Measurements from ENCODE around the gene LRGUK.
A peak's percentile ranks its signal among the peaks of the same experiment; 100 is the strongest.
"Not testable (repeated sequence)": the region's sequence is repeated elsewhere in the genome, so short reads cannot be mapped to it uniquely, and the experiment has no call there.

Gene LRGUK, protein sequence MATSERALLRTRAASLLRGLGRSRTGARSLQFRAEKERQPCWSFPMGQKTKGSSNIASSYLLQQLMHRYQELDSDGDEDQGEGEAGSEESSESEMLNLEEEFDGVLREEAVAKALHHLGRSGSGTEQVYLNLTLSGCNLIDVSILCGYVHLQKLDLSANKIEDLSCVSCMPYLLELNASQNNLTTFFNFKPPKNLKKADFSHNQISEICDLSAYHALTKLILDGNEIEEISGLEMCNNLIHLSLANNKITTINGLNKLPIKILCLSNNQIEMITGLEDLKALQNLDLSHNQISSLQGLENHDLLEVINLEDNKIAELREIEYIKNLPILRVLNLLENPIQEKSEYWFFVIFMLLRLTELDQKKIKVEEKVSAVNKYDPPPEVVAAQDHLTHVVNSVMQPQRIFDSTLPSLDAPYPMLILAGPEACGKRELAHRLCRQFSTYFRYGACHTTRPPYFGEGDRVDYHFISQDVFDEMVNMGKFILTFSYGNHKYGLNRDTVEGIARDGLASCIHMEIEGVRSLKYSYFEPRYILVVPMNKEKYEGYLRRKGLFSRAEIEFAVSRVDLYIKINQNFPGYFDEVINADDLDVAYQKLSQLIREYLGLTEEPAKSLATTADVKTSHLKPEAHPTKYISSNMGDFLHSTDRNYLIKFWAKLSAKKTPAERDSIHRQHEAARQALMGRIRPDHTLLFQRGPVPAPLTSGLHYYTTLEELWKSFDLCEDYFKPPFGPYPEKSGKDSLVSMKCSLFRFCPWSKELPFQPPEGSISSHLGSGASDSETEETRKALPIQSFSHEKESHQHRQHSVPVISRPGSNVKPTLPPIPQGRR

DNA sequence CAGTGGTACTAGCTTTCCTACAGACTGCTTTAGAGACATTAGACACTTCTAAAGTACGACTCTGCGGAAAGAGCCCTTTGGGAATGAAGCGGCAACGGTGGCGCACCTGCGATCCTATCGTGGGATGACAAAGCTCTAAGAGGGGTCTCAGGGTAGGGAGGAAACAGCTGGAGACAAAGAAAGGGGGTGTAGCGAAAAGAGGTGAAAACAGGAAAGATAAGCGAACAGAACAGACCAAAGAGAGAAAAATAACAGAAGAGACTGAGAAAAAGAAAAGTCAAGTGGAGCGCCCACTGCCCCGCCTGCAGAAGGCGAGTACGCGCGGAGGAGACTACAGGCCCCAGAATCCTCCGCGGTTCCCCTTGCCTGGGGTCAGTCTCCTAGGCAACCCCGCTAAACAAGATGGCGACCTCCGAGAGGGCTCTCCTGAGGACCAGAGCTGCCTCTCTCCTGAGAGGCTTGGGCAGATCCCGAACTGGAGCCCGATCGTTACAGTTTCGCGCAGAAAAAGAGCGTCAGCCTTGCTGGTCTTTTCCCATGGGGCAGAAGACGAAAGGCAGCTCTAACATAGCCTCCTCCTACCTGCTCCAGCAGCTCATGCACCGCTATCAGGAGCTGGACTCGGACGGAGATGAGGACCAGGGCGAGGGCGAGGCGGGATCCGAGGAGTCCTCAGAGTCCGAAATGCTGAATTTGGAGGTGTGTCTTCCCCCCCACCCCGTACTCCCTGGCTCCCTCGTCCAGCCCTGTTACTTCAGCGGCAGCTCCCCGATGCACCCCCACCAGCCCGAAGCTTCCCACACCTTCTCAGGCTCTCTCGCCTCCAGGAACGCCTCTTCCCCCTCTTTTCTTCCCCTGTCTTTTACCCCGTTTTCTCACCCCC is at the start of gene LRGUK:
TSS of gene LRGUK (plus strand) at position 375 of the 883 bp plus-strand sequence. CDS start at position 403, 28 bp downstream.
- DNase-seq, result peak; percentile 68 to 80

DNA sequence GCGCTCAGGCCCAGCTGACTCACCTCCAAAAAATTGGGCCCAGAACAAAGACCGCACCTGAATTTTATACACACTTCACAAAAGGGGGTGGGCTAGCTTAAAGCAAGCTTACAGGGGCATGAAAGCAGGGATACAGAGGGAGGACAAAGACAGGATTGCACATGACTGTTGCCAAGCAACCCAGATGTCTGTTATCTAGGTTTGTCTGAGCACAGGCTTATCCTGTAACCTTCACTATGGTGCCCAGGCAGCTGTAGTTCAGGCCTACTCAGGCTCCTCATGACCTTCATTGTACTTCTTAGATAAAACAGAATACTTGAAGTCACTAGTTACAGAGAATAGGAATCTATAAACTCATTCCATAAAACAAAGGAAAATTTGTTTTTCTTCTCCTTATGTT is 49.6 kb upstream of the LRGUK start:
- DNase-seq, result not testable (repeated sequence)

DNA sequence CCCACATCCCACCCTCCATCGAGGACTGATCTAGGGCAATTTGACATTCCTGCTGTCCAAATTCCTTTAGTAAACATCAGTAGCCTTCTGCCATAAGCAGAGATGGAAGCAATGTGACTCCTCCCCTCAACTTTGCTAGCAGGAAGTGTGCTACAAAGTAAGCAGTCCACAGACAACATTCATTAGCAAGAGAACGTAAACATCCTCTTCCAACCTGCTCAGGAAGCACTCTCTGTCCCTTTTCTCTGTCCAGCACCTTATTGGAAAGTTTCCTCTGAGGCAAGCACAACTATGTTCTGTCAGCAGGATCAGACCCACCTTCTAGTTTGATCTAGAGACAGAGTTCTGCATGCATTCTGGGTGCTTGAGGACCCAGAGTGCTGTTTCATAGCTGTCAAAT is 48.1 kb upstream of the LRGUK start:
- DNase-seq, result no peak

DNA sequence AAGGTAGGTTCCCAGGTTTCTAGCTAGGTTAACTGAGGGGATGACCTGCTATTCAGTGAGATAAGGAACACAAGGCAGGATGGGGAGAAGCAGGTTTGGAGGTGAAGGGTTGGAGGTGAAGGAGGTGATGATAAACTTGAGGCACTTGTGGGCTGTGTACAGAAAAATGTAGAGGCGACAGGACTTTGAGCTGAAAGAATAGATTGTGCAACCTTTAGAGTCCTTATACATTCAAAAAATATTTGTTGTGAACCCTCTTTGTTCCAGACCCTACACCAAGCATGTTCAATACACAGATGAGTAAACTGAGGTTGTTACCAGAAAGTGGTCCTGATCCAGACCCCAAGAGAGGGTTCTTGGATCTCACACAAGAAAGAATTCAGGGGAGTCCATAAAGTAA is 45.4 kb upstream of the LRGUK start:
- no peak for DNase-seq

DNA sequence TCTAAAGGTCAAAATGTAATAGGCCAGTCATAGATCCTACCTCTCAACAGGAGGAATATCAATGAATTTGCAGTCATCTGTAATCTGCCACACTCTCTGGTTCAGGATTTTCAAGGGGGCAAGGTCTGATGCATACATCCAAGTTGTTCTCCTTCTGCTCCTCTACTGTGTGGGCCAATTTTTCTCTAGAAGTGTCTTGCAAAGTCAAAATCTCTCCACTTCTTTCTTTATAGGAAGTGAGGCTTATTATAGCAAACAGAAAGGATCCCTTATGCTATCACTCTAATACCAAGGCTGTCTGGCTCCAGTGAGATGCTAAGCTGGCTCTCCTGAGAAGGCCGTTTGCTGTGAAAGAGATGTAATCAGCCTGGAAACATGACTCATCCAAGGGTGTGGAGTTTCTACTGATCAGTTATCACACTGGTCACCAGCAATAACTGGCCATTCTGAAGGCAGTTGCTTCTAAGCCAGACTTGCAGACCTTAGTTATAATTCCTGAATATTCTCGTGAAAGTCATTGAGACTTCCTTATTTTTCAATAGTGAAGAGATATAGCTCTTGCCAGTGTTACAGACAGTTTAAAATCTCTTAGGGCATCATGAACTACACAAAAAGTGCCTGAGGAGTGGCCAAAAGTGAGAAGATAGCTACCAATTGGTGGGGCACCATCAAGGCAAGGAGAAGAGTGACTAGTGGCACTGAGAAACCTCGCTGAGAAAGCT is 43.2 kb upstream of the LRGUK start:
- peak; percentile 15 to 30 for DNase-seq

DNA sequence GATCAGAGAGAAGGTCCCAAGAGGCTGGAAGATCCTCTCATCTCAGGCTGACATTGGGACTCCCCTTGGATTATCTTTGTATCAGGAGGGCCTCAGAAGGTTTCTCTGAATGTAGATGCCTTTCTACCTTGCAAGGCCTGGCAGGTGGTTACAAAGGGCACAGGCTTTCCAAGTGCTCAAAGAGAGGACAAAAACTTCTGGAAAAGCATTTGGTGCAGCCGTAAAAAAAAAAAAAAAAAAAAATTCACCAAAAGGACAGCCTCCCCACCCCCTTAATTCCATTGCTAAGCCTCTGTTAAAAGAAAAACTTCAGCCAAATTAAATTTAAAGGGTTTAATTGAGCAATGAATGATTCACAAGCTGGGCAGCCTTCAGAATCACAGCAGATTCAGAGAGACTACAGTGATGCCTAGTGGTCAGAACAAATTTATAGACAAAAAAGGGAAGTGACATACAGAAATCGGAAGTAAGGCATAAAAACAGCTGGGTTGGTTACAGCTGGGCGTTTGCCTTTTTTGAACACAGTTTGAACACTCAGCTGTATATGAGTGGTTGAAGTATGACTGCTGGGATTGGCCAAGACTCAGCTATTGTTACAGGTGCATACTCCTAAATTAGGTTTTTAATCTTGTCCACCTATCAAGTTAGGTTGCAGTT is 42.5 kb upstream of the LRGUK start:
- peak; percentile 72 for DNase-seq

DNA sequence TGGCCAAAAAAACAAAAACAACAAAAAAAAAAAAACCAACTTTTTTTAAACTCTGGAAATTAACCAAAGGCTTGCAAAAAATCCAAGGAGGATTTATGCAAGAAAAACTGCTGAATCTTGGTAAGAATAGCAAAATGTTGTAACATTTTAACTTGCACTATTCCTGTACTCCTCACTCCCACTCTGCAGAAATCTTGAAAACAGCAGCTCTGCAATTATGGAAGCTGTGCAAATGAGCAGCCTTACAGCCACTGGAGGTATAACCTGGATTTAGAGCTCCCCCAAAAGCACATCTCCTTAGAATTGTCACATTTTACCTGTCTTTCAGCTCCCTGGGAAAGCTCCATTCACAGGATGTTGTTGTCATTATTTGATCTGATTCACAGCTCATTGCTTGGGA is 41.8 kb upstream of the LRGUK start:
- peak in 1 of 2 donors; percentile 11 for DNase-seq

DNA sequence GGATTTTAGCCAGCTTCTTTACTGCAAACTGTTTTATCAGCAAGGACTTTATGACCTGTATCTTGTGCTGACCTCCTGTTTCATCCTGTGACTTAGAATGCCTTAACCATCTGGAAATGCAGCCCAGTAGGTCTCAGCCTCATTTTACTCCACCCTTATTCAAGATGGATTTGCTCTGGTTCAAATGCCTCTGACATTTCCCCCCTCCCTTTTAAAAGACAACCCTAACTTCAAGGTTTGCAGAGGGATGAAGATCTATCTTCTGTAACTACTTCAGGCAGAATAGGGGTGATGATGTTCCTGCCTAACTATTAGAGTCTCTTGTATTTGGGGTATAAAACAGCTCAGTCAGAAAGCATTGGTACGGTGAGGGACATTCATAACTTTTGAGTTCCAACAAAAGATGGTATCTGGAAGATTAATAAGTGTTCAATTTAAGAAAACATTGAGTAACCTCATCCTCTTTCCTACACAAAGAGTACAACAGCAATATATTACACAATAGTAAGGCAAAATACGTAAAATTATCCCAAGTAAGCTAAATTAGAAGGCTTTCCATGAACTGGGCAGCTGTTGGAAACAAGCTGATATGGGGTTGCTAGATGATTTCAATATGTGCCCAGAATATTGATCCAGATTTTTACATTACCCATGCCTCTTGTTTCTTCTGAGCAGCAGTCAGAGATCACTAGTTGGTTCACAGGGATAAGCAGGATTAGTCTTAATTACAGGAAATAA is 40.0 kb upstream of the LRGUK start:
- no peak for DNase-seq

DNA sequence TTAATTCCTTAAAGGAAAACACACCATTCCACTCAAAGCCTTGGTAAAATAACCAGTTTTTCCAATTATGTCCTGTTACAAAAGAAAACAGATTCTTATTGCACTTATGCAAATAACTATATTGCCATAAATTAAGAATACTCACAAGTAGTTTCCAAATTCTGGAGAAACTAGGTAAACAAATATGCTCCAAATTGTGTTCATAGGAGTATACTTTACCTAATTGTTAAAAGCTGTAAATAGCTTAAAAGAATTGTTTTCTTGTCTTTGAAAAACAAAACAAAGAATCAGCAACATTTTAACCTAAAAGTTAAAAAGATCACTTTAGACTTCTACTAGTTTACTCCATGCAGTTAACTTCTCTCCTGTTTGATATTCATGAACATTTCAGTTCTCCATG is 38.9 kb upstream of the LRGUK start:
- no peak for DNase-seq

DNA sequence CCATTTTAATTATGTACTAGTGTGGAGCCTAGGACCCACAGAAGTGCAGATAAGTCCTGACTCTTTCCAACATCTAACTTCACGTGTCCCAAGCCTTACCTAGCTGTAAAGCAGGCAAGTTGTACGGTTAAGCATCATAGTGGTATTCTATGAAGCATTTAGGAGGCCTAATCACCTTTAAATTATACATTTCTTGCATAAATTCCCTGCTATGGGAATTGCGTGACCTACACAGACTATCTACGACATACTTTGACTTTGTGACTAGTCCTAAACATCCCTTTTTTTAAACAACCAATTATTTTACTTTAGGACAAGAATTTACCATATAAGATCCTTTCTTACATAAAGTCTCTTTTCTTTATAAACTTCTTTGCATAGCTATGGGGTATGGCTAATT is 37.7 kb upstream of the LRGUK start:
- no peak for DNase-seq

DNA sequence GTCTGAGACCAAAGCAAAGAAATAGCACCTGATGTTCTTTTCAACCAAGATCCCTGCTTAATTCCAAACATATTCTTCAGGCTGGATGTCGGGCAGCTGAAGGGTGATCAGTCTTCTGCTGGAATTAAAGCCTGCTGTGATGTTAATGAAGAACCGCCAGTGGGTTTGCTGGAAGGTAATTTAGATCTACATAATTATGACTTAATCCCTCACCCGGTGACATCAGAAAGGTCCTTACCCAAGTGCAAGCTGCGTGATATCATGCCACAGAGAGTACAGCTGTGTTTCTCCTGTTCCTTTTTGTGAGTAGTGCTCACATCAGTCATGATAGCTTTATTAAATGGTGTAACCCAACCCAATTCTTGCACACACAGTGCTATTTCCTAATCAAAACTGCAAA is 29.1 kb upstream of the LRGUK start:
- peak in 1 of 2 donors; percentile 28 for DNase-seq

DNA sequence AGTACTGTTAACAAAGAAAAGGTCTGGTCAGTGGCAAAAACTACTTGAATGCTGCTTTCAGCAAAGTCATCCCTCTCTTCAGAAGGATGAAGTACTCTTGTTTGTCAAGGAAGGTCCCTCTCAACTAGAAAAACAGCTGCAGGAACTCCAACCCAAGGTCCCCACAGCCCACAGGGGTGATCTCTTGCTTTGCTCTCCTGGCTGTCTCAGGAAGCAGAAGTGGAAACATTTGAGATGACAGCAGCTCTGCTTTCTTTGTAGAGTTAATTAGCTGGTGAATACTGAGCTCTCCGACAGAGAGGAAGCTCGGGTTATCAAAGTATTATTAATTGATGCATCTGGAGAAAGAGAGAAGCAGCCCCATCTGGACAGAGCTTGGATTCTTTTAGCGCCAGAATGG is 25.4 kb upstream of the LRGUK start:
- no peak for DNase-seq

DNA sequence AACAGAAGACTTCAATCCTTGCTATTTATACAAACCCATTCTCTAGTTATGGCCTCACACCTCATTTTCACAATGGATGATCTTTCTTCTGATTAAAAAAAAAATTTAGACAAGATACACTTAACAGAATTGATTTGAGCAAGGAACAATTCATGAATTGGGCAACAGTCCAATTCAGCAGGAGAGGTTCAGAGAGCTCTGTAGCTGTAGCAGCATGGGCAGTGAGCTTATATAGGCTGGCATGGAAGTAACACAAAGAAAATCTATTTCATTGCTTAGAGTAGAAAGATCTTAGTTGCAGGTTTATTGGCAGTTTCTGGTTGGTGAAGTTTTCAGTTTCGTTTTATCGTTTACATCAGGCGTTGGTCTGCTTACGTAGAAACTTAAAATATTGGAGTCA is 23.0 kb upstream of the LRGUK start:
- no peak for DNase-seq

DNA sequence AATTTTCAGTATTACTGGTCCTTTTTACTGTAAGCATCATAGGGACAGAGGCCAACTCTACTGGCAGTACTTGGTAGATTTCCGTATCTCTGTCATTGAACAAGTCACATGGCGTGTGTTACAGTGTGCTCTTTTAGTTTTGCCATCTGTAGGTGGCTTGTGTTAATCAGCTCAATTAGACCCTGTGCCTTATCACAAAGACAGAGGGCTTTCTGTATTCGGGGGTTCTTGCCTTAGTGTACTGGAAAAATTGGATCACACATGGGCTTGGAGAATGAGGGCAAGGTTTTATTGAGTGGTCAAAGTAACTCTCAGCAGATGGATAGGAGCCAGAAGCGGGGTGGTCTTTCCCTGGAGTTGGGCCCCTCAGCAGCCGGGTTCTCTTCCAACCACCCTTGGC is 21.3 kb upstream of the LRGUK start:
- no peak for DNase-seq

DNA sequence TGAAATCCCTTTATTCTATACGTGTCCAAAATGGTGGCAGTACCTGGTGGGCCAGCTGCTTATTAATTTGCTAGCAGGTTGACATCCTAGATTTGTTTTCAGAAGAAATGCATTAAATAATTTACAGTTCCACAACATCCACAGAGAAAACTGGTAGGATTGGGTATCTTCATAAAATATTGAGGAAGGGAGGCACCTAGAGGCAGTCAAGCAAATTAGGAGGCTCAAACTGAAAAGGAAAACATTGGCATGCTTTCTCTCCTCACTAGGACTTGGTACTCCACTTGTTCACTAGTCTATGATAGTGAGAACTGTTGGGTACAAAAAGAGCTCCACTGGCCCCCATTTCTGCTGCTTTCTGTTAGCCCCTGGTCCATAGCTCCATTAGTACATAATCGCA is 18.3 kb upstream of the LRGUK start:
- no peak for DNase-seq

DNA sequence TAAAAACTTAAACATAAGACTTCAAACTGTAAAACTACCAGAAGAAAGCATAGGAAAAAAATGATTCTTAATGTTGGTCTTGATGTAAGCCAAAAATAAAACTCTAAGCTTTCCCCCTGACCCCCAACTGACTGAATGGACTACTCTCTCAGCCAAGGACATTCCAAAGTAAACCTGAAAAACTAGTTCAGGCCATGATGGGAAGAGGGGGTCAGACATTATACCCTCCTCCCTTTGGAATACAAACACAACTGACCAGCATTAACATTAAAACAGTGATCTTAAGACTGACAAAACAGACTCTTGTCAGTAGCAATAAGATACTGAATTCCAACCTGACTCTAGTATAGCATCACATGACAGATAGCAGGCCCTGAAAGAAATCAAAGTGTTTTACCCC is 13.5 kb upstream of the LRGUK start:
- no peak for DNase-seq

DNA sequence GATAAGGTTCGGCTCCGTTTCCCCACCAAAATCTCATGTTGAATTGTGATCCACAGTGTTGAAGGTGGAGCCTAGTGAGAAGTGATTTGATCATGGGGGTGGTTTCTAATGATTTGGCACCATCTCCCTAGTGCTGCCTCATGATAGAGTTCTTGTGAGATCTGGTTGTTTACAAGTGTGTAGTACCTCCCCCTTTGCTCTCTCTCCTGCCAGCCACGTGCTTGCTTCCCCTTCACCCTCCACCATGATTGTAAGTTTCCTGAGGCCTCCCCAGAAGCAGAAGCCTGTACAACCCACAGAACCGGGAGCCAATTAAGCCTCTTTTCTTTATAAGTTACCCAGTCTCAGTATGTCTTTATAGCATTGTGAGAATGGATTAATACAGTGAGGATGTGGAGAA is 12.1 kb upstream of the LRGUK start:
- DNase-seq, result no peak

DNA sequence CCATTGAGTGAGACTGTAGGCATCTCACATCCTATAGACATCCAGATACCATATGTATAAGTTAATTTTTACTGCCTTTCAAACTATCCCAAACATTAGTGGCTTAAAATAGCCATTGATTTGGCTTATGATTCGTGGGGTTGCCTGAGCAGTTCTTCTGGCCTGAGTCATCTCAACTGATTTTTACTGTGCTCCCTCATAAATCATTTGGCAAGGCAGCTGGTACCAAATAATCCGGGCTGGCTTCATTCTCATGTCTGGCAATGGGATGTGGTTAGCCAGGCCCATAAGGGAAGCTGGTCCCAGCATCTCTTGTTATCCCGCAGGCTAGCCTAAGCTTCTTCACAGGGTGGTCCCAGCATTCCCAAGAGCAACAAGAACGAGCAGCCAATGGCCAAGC is 6.7 kb upstream of the LRGUK start:
- no peak for DNase-seq

DNA sequence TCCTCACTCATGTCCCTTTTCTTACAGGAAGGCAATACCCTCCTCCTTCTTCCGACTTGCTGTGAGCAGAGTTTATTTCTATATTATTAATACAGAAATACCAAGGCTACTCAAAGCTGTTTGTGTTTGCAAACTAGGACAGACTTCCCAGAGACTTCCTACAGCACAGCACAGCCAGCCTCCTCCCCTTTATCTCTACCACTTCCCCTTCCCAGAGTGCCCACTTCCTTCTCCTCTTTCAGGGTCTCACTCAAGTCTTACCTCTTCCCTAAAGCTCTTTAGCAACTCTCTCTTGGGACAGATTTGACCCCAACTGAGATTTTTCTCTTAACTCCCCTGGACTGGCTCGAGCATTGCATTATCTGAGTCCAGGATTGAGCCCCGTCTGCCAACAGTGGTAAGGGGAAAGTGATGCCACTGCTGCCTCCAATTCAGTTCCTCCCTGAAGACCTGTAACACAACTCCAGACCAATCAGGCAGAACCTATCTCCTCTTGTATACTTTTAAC is 5.5 kb upstream of the LRGUK start:
- DNase-seq, result no peak

DNA sequence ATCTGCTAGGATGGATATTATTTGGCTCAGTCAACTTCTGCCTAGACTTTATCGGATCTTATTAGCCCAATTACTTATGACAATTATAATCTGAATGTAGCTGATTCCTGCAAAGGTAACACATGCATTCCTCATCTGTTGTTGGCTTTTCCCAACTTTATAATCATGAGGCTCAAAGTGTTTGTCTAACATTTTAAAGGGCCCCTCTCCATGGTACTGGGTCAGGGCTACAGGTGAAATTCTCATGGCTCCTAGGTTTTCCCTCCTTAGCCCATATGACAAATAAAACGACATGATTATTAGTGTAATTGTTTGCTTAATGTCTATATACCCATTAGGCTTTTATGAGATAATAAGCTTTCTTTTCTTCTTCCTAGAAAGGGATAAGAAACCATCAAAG is 4.2 kb upstream of the LRGUK start:
- DNase-seq, result no peak

DNA sequence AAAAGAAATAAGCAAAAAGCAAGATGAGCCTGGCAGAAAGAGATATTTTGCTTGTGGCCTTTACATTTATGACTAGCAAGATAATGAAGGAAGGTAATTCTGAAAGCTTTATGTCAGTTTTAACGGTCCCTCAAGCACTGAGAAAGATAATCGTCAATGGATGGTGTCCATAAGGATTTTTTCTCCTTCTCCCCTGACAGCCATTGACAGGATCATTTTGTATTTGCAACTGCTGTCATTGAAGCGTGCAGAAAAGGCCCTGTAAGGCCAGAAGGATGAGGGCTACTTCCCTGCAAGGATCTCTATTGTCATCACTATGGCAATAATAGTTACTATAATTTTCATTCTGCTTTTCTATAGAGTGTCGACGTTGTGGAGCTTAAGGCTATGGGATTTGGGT is 994 bp upstream of the LRGUK start:
- DNase-seq, result no peak
